ENCODE data around the gene CFAP54. TPM values are rescaled to one million over a fixed set of nuclear protein-coding genes. Genes with fewer than 3 reads are reported as not detected.

The CFAP54 gene
- total RNA-seq, 1 donor from 2014 or later, result 0.16 TPM

- H3K27me3 ChIP-seq (ENCODE audit: low read depth), result no peaks in the 10 kb centered on the region
- no peaks in the 10 kb centered on the region for H3K4me1 ChIP-seq
- no peak for TF ChIP-seq CTCF (IDR thresholded peaks at IDR 0.05; ENCODE audit: borderline replicate concordance)
- intact Hi-C loops (cut with micrococcal nuclease), result no loop called here
- H3K9me3 ChIP-seq (replicated peaks), result no peaks in the 10 kb centered on the region
- H3K4me3 ChIP-seq, result no peak overlapping the region
- no peak for DNase-seq
- H3K27ac ChIP-seq (replicated peaks), result no peak overlapping the region
- H3K36me3 ChIP-seq, result no peaks in the 10 kb centered on the region
Measured at GRCh38 chr12:96623656-96624217, 134.4 kb downstream of the CFAP54 start.

GRCh38 chr12:96635844-96636243 is 146.5 kb downstream of the CFAP54 start:
- no peak for DNase-seq
- no peaks in the 10 kb centered on the region for H3K36me3 ChIP-seq
- no peaks in the 10 kb centered on the region for H3K9me3 ChIP-seq (replicated peaks)
- H3K27ac ChIP-seq (replicated peaks), result no peak overlapping the region
- no peak overlapping the region for H3K4me3 ChIP-seq
- no peaks in the 10 kb centered on the region for H3K4me1 ChIP-seq
- H3K27me3 ChIP-seq (ENCODE audit: low read depth), result no peaks in the 10 kb centered on the region
- TF ChIP-seq CTCF (IDR thresholded peaks at IDR 0.05; ENCODE audit: borderline replicate concordance), result no peak
- intact Hi-C loops (cut with micrococcal nuclease), result no loop called here

GRCh38 chr12:96636895-96637294 is 147.5 kb downstream of the CFAP54 start:
- no peaks in the 10 kb centered on the region for H3K27me3 ChIP-seq (ENCODE audit: low read depth)
- no peaks in the 10 kb centered on the region for H3K4me1 ChIP-seq
- intact Hi-C loops (cut with micrococcal nuclease), result no loop called here
- no peaks in the 10 kb centered on the region for H3K36me3 ChIP-seq
- H3K27ac ChIP-seq (replicated peaks), result no peak overlapping the region
- no peaks in the 10 kb centered on the region for H3K9me3 ChIP-seq (replicated peaks)
- TF ChIP-seq CTCF (IDR thresholded peaks at IDR 0.05; ENCODE audit: borderline replicate concordance), result no peak
- no peak overlapping the region for H3K4me3 ChIP-seq
- DNase-seq, result no peak

GRCh38 chr12:96648923-96649322 is 159.5 kb downstream of the CFAP54 start:
- Histone ChIP-seq H3K4me3 (no peak overlapping the region), H3K27ac (replicated peaks) (no peak overlapping the region), H3K36me3 (no peaks in the 10 kb centered on the region), H3K4me1 (no peaks in the 10 kb centered on the region), H3K27me3 (ENCODE audit: low read depth) (no peaks in the 10 kb centered on the region), H3K9me3 (replicated peaks) (peaks cover 14% of the 10 kb centered on the region)
- no peak for DNase-seq
- no peak for TF ChIP-seq CTCF (IDR thresholded peaks at IDR 0.05; ENCODE audit: borderline replicate concordance)
- intact Hi-C loops (cut with micrococcal nuclease), result no loop called here

GRCh38 chr12:96652870-96653269 is 163.5 kb downstream of the CFAP54 start:
- Histone ChIP-seq H3K9me3 (replicated peaks) (no peaks in the 10 kb centered on the region), H3K4me3 (no peak overlapping the region), H3K36me3 (no peaks in the 10 kb centered on the region), H3K27ac (replicated peaks) (no peak overlapping the region), H3K4me1 (no peaks in the 10 kb centered on the region), H3K27me3 (ENCODE audit: low read depth) (no peaks in the 10 kb centered on the region)
- no peak for TF ChIP-seq CTCF (IDR thresholded peaks at IDR 0.05; ENCODE audit: borderline replicate concordance)
- intact Hi-C loops (cut with micrococcal nuclease), result no loop called here
- DNase-seq, result no peak

Measured in left ventricle myocardium inferior (tissue), 1 donor.